Stimulated activated naive CD4-positive, alpha-beta T cell (primary cell): Measurements from ENCODE around the gene TSPAN18.

Experiments
- DNase-seq, 6 experiments: peaks; one replicate each; lab custom pipeline; 2025; lab: John Stamatoyannopoulos, UW

TSPAN18 gene

GRCh38 chr11:44737245-44738085 lies 10.7 kb downstream of the TSPAN18 start:
- no peak for DNase-seq

GRCh38 chr11:44738791-44739190 lies 12.0 kb downstream of the TSPAN18 start:
- DNase-seq = no peak

GRCh38 chr11:44740967-44741366 lies 14.2 kb downstream of the TSPAN18 start:
- no peak for DNase-seq

- DNase-seq = no peak
Measured at GRCh38 chr11:44741976-44742375, 15.2 kb downstream of the TSPAN18 start.

GRCh38 chr11:44742508-44743246 lies 15.9 kb downstream of the TSPAN18 start:
- DNase-seq = no peak

- no peak for DNase-seq
Measured at GRCh38 chr11:44743326-44743725, 16.6 kb downstream of the TSPAN18 start.

- no peak for DNase-seq
Measured at GRCh38 chr11:44743959-44744557, 17.3 kb downstream of the TSPAN18 start.

GRCh38 chr11:44746894-44747293 lies 20.1 kb downstream of the TSPAN18 start:
- DNase-seq = no peak

- peak in 3 of 6 experiments; percentile 48 to 61 (median 55) for DNase-seq
Measured at GRCh38 chr11:44747316-44747715, 20.6 kb downstream of the TSPAN18 start.

GRCh38 chr11:44747836-44748235 lies 21.1 kb downstream of the TSPAN18 start:
- no peak for DNase-seq

GRCh38 chr11:44748606-44749005 lies 21.8 kb downstream of the TSPAN18 start:
- DNase-seq = no peak

GRCh38 chr11:44749189-44749588 lies 22.4 kb downstream of the TSPAN18 start:
- DNase-seq = no peak

- DNase-seq = no peak
Measured at GRCh38 chr11:44750551-44751465, 24.0 kb downstream of the TSPAN18 start.

- no peak for DNase-seq
Measured at GRCh38 chr11:44752300-44752699, 25.5 kb downstream of the TSPAN18 start.

GRCh38 chr11:44752713-44753112 lies 26.0 kb downstream of the TSPAN18 start:
- DNase-seq = no peak

- DNase-seq = no peak
Measured at GRCh38 chr11:44753961-44754645, 27.3 kb downstream of the TSPAN18 start.

GRCh38 chr11:44754876-44755555 lies 28.3 kb downstream of the TSPAN18 start:
- no peak for DNase-seq

GRCh38 chr11:44755556-44756523 lies 29.1 kb downstream of the TSPAN18 start:
- no peak for DNase-seq

GRCh38 chr11:44758983-44759382 lies 32.2 kb downstream of the TSPAN18 start:
- no peak for DNase-seq
